ENCODE measurements around the gene ADARB1.

Gene ADARB1

DNA sequence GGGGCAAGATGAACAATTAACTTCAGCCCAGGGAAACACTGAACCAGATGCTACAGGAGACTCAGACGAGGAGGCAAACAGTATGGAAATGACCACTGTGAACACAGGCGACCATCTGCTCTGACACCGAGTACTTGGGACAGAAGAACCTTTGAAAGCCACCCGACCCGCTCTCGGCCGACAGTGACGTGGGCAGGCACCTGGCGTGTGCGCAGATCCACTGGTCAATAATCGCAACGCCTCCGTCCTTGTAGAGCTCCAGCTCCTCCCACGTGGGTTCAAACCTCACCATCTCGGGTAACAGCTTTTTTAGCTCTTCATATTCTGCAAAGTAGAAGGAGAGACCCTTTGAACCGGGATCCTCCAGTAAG lies 193.0 kb downstream of the ADARB1 start:
- DNase-seq: no peak
- ATAC-seq: no peak

DNA sequence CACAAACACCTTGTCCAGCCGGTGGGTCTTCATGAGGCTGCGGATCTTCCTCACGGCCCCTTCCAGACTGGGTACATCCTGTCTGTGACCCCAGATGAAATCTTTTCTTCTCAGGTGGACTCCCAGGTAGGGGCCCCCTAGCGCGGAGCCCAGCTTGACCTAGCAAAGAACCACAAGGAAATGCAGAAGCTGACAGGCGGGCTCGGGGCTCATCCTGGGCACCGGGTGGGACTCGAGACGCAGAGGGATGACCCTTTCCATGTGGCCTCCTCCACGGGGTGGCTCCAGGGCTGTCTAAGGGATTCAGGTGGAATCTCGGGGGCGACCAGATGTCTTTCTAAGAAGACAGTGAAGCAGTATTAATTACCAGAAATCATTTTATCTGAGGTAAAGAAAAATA lies 195.5 kb downstream of the ADARB1 start:
- no peak for DNase-seq
- no peak for ATAC-seq

DNA sequence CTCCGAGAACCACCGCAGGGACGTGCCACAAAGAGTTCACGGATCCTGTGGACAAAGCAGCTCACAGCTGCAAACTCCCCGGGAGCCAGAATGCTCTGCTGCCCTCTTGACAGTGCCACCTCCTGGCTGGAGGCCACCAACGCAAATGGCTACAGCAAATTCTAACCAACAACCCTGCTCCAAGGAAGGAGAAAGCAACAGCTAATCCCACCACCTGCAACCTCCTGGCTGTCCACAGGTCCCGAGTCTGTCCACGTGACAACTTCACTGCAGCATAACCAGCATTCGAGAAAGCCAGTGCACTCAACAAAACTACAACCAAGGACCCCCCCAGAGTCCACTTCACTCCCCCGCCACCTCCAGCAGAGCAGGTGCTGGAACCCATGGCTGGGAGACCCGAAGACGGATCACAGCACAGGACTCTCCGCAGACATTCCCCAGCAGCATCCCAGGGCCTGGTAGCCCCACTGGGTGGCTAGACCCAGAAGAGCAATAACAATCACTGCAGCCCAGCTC lies 196.0 kb downstream of the ADARB1 start:
- no peak for DNase-seq
- no peak for ATAC-seq

Data from stimulated activated naive CD8-positive, alpha-beta T cell treated with anti-CD3 and anti-CD28 coated beads, Interleukin-15, Interleukin-2, amounts not matched to agents 100 U/mL and 50 U/mL, for 24 hours (primary cell).